Muscle layer of duodenum (tissue), 2 donors: ENCODE results near the gene COL6A6.
"Not testable (repeated sequence)": the region's sequence is repeated elsewhere in the genome, so short reads cannot be mapped to it uniquely, and the experiment has no call there.

Experiments used
- H3K27ac ChIP-seq: one replicate; pipeline ENCODE4 v1.7.0; 2013; ENCODE audit warnings: mild to moderate bottlenecking, low read length
- H3K27me3 ChIP-seq: one replicate; pipeline ENCODE4 v1.7.0; 2013; ENCODE audit warnings: low read depth, mild to moderate bottlenecking, control low read depth, low read length
- H3K36me3 ChIP-seq, 2 donors: one replicate each; pipeline ENCODE4 v1.7.0; 2013; ENCODE audit warnings: low read length in 2 of 2, control low read depth in 1 of 2, mild to moderate bottlenecking in 1 of 2; ENCODE audit not compliant: insufficient read depth in 2 of 2, control insufficient read depth in 1 of 2
- H3K4me1 ChIP-seq, 2 donors: one replicate each; pipeline ENCODE4 v1.7.0; 2013; ENCODE audit warnings: low read length in 2 of 2, mild to moderate bottlenecking in 2 of 2, control low read depth in 1 of 2, moderate library complexity in 1 of 2; ENCODE audit not compliant: insufficient read depth in 2 of 2, control insufficient read depth in 1 of 2
- H3K4me3 ChIP-seq, 2 donors: one replicate each; pipeline ENCODE4 v1.7.0; 2013; ENCODE audit warnings: low read length in 2 of 2, low read depth in 1 of 2, mild to moderate bottlenecking in 1 of 2
- H3K9me3 ChIP-seq, 2 donors: one replicate each; pipeline ENCODE4 v1.7.0; 2013; ENCODE audit warnings: low read length in 2 of 2, control low read depth in 1 of 2, mild to moderate bottlenecking in 1 of 2; ENCODE audit not compliant: control insufficient read depth in 1 of 2
- donor health status: healthy.

COL6A6 gene

GRCh38 chr3:130537673-130538304 lies 20.8 kb downstream of the COL6A6 start:
- H3K27ac ChIP-seq, result no peak overlapping the region
- H3K4me3 ChIP-seq, result no peak overlapping the region
- H3K4me1 ChIP-seq, result no peaks in the 10 kb centered on the region
- no peaks in the 10 kb centered on the region for H3K36me3 ChIP-seq
- no peaks in the 10 kb centered on the region for H3K27me3 ChIP-seq
- H3K9me3 ChIP-seq, result no peaks in the 10 kb centered on the region

GRCh38 chr3:130539005-130539404 lies 22.0 kb downstream of the COL6A6 start:
- H3K9me3 ChIP-seq, result no peaks in the 10 kb centered on the region
- no peak overlapping the region for H3K4me3 ChIP-seq
- H3K27ac ChIP-seq, result no peak overlapping the region

GRCh38 chr3:130543322-130543721 lies 26.3 kb downstream of the COL6A6 start:
- Histone ChIP-seq H3K27ac (no peak overlapping the region), H3K36me3 (no peaks in the 10 kb centered on the region), H3K4me3 (no peak overlapping the region), H3K9me3 (no peaks in the 10 kb centered on the region), H3K27me3 (no peaks in the 10 kb centered on the region), H3K4me1 (no peaks in the 10 kb centered on the region)

More at GRCh38 chr3:130539005-130539404, 22.0 kb downstream of the COL6A6 start:
- Histone ChIP-seq H3K36me3 (no peaks in the 10 kb centered on the region), H3K4me1 (no peaks in the 10 kb centered on the region), H3K27me3 (no peaks in the 10 kb centered on the region)

GRCh38 chr3:130546920-130547679 lies 30.1 kb downstream of the COL6A6 start:
- Histone ChIP-seq H3K4me3 (no peak overlapping the region), H3K4me1 (no peaks in the 10 kb centered on the region), H3K9me3 (peaks cover 0 to 2% of the 10 kb centered on the region in 2 donors), H3K36me3 (no peaks in the 10 kb centered on the region), H3K27me3 (no peaks in the 10 kb centered on the region), H3K27ac (no peak overlapping the region)

GRCh38 chr3:130547680-130548065 lies 30.7 kb downstream of the COL6A6 start:
- H3K27ac ChIP-seq, H3K4me3 ChIP-seq, H3K36me3 ChIP-seq, H3K27me3 ChIP-seq, H3K4me1 ChIP-seq, H3K9me3 ChIP-seq: not testable (repeated sequence)

- Histone ChIP-seq H3K27ac (no peak overlapping the region), H3K9me3 (peaks cover 4 to 9% of the 10 kb centered on the region in 2 donors), H3K36me3 (no peaks in the 10 kb centered on the region), H3K4me1 (no peaks in the 10 kb centered on the region), H3K4me3 (no peak overlapping the region), H3K27me3 (no peaks in the 10 kb centered on the region)
Observed at GRCh38 chr3:130548356-130548755, 31.4 kb downstream of the COL6A6 start.

GRCh38 chr3:130557336-130558035 lies 40.5 kb downstream of the COL6A6 start:
- Histone ChIP-seq H3K4me1 (no peaks in the 10 kb centered on the region), H3K36me3 (no peaks in the 10 kb centered on the region), H3K27ac (no peak overlapping the region)

GRCh38 chr3:130558366-130558765 lies 41.4 kb downstream of the COL6A6 start:
- Histone ChIP-seq H3K27ac (no peak overlapping the region), H3K4me3 (no peak overlapping the region), H3K36me3 (no peaks in the 10 kb centered on the region), H3K27me3 (no peaks in the 10 kb centered on the region), H3K4me1 (no peaks in the 10 kb centered on the region), H3K9me3 (no peaks in the 10 kb centered on the region)

More at GRCh38 chr3:130557336-130558035, 40.5 kb downstream of the COL6A6 start:
- Histone ChIP-seq H3K27me3 (no peaks in the 10 kb centered on the region), H3K9me3 (peaks cover 2 to 3% of the 10 kb centered on the region in 2 donors), H3K4me3 (no peak overlapping the region)

GRCh38 chr3:130565224-130565623 lies 48.2 kb downstream of the COL6A6 start:
- no peak overlapping the region for H3K27ac ChIP-seq
- H3K9me3 ChIP-seq, result no peaks in the 10 kb centered on the region
- H3K36me3 ChIP-seq, result no peaks in the 10 kb centered on the region
- no peaks in the 10 kb centered on the region for H3K4me1 ChIP-seq
- no peak overlapping the region for H3K4me3 ChIP-seq
- H3K27me3 ChIP-seq, result no peaks in the 10 kb centered on the region
